HEK293 (cell line): Measurements from ENCODE around the gene DNAH5.

Experiments used
- CTCF ChIP-seq: fragments of 450-650 bp; formaldehyde crosslinking; IDR thresholded peaks from 2 replicates; pipeline ENCODE4 v1.5.1; 2016; ENCODE audit warnings: missing biosample characterization, missing genetic modification characterization
- SETDB1 ChIP-seq: IDR thresholded peaks from one replicate; pipeline ENCODE4 v1.6.1; 2017; ENCODE audit warnings: mild to moderate bottlenecking, low read length, moderate library complexity, mixed read lengths; ENCODE audit not compliant: insufficient read length
- ZNF24 ChIP-seq: fragments of 450-650 bp; formaldehyde crosslinking; IDR thresholded peaks from 2 replicates; pipeline ENCODE4 v1.5.1; 2016; ENCODE audit warnings: missing biosample characterization, missing genetic modification characterization
- TF ChIP-seq, protein P1 (sequence below): fragments of 450-650 bp; formaldehyde crosslinking; IDR thresholded peaks from 2 replicates; pipeline ENCODE4 v1.5.1; 2017; ENCODE audit warnings: missing biosample characterization, mild to moderate bottlenecking, missing genetic modification characterization, moderate library complexity

DNA sequence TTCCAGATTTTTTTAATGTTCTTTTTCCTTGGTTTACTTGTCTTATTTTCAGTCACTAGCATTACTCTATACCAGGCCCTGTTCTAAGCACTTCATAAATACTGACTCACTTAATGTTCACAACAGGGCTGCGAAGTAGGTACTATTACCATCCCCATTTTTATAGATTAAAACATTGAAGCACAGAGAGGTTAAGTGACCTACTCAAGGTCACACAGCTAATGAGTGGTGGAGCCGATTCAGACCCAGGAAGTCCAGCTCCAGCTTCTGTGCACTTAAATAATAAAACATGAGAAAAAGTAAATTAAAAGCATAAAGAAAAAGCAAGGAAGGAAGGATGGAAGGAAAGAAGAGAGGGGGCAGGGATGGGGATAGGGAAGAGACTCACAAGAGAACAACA lies 45.3 kb upstream of the DNAH5 start:
- TF ChIP-seq CTCF (tag by site-specific recombination), result no peak
- TF ChIP-seq ZNF24 (tag by site-specific recombination), result no peak
- TF ChIP-seq, protein P1, sequence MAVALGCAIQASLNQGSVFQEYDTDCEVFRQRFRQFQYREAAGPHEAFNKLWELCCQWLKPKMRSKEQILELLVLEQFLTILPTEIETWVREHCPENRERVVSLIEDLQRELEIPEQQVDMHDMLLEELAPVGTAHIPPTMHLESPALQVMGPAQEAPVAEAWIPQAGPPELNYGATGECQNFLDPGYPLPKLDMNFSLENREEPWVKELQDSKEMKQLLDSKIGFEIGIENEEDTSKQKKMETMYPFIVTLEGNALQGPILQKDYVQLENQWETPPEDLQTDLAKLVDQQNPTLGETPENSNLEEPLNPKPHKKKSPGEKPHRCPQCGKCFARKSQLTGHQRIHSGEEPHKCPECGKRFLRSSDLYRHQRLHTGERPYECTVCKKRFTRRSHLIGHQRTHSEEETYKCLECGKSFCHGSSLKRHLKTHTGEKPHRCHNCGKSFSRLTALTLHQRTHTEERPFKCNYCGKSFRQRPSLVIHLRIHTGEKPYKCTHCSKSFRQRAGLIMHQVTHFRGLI (tag by site-specific recombination), result no peak
- no peak for TF ChIP-seq SETDB1
